GM12864 (cell line): ENCODE results near the gene CYLD.

Experiments used
- DNase-seq: peaks from one replicate; pipeline ENCODE4 v3.0.0-alpha.2; 2011; ENCODE audit warnings: low read depth
- H3K4me3 ChIP-seq: 2 replicates; pipeline ENCODE4 v1.5.1; 2011; ENCODE audit warnings: mild to moderate bottlenecking, low read depth, low read length, control low read depth
- TF ChIP-seq, protein P1 (sequence below): IDR thresholded peaks from 2 replicates; pipeline ENCODE4 v1.5.1; 2011; ENCODE audit warnings: low read depth, mild to moderate bottlenecking, moderate library complexity, low read length, control low read depth, inconsistent platforms; ENCODE audit errors: missing control alignments

CYLD gene

DNA sequence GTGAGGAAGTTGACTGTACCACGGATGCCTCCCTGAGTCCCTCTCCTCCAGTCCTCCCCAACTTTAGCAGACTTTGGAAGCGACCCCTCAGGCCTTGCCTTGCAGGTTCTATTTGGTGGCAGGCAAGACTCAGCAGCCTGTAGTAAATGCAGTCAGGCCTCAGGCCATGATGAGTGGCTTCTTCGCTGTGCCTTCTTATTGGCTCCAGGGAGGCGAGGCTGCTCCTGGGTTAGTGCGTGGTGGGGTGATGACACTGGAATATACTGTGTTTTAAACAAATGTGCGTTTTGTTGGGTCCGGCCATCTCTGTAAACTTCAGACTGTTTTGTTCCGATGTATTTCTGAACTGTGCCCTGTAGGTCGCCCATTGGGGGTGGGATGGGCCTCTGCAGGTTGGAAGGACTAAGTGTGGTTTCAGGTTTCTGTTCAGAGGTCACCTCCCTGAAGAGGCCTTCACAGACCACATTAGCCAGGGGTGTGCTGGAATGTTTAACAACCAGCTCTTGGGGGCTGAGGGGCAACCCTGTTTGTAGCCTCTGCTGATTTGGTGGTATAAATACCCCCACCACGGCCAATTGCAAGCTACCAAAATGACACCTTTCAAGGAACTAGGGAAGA lies 62.5 kb downstream of the CYLD start:
- DNase-seq: no peak
- TF ChIP-seq, protein P1, sequence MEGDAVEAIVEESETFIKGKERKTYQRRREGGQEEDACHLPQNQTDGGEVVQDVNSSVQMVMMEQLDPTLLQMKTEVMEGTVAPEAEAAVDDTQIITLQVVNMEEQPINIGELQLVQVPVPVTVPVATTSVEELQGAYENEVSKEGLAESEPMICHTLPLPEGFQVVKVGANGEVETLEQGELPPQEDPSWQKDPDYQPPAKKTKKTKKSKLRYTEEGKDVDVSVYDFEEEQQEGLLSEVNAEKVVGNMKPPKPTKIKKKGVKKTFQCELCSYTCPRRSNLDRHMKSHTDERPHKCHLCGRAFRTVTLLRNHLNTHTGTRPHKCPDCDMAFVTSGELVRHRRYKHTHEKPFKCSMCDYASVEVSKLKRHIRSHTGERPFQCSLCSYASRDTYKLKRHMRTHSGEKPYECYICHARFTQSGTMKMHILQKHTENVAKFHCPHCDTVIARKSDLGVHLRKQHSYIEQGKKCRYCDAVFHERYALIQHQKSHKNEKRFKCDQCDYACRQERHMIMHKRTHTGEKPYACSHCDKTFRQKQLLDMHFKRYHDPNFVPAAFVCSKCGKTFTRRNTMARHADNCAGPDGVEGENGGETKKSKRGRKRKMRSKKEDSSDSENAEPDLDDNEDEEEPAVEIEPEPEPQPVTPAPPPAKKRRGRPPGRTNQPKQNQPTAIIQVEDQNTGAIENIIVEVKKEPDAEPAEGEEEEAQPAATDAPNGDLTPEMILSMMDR: no peak

DNA sequence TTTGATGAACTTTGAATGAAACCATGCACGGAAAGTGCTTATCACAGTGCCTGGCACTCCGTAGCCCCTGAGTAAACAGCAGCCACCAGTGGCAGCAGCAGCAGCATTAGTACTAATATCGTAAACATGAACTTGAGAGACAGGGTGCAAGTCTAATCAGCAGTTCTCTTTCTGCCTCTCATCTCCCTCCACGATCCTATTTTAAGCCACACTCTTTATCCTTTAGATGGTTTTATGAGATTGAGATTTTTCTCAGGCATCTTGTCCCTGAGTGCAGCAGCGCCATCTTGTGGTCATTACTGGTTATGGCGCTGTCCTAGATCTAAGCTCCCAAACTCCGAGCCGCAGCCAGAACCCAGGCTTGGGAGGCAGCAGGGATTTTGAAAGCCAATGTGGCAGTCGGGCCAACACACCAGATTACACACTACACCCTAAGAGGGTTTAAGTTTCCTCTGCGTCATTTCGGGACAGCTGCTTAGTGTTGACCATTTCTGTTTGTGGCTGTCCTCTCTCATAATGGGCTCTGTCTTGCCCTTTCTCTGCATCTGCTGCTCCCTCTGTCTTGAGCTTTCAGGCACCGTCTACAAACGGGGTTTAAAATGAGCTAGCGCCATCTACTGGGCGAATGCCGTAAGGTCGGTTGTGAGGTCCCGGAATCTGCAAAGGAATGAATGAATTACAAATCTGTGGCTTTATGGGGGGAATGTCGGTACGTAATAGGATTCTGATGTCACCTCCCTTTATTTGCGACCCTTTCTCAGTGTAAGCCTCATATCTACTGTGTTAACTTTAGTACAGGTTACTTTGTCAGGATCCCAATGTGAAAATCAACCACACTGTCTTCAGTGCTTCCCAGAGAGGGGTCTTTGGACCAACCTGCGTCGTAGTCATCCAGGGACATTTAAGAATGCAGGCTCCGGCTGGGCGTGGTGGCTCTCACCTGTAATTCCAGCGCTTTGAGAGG lies 64.5 kb downstream of the CYLD start:
- TF ChIP-seq, protein P1: peak; percentile 85
- peak overlapping the region; percentile 20 for H3K4me3 ChIP-seq

More for the DNA sequence above, 62.5 kb downstream of the CYLD start:
- no peak overlapping the region for H3K4me3 ChIP-seq

DNA sequence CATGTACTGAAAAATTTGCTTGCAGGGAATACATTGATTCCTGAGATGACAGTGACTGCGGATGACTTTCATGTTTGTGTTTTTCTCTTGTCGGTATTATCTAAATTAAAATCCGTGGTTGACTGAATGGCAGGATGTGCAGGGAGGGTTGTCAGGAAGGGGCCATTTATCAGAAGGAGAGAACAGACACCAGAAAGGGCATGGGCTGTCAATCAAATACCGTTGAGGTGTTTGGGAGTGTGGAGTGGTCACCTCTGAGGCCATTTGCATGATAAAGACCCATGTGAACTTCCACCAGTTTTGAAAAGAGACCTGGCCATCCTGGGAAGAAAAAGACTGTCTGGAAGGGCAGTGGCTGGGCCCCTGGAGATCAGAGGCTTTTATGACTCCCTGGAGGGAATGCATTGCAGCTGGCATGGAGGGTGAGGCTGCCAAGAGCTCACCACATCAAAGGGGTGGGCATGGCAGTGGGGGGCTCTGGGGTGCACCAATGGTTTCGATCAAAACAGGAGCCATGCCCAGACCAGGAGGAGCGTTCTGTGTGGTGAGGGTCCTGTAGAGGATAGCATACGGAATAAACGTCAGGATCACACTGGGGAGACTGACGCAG lies 67.1 kb downstream of the CYLD start:
- TF ChIP-seq, protein P1: no peak
- no peak overlapping the region for H3K4me3 ChIP-seq
- DNase-seq: no peak

More for the DNA sequence above, 64.5 kb downstream of the CYLD start:
- peak; percentile 64 for DNase-seq

DNA sequence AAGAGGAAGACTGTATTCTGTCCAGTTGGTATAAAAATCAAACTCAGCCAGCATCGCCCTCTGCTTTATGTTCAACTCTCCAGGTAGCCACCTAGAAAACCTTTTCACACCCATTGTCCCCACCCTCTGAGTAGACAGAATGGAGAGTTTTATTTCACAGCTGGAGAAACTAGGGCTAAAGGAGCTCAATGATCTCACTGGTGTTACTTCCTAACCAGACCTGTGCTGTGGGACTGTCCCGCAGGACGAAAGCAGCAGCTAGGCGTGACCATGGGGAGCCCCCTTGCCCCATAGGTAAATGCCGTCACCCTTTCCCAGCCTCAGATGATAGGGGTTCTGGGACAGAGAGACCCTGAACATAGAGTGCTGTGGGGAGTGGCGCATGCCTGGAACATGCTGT lies 67.7 kb downstream of the CYLD start:
- H3K4me3 ChIP-seq: no peak overlapping the region
- no peak for DNase-seq
- TF ChIP-seq, protein P1: no peak

DNA sequence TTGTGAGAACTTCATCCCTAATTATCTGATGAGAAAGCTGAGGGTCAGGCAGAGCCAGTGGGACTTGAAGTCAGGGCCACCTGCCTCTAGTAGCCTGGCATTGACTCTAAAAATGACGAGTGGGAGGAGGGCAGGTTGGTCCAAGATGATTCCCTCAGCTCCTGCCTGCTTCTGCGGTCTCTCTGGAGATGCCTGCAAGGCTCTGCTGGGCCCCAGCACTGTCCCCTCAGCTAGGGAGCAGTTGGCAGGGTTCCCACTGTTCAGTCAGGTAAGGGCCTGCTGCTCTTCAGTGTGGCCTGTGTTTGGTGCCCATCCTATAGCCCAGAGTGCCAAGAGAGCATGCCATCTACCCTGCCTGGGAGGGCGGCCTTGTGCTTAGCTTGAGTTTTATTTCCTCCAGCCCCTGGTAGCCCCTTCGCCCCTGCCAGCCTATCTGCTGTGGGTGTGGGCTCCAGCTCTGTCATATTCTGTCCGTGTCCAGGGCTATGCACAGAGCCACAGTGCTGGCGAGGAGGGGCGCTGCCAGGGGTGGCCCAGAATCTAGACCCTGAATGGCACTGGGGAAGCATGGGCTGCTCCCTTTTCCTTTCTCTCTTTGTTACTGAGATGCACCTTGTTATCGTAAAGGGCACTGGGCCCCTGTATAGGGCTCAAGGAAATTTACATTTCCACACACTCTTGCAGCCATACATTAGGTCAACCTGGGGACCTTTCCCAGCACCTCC lies 68.5 kb downstream of the CYLD start:
- H3K4me3 ChIP-seq: no peak overlapping the region
- TF ChIP-seq, protein P1: no peak
- DNase-seq: no peak

DNA sequence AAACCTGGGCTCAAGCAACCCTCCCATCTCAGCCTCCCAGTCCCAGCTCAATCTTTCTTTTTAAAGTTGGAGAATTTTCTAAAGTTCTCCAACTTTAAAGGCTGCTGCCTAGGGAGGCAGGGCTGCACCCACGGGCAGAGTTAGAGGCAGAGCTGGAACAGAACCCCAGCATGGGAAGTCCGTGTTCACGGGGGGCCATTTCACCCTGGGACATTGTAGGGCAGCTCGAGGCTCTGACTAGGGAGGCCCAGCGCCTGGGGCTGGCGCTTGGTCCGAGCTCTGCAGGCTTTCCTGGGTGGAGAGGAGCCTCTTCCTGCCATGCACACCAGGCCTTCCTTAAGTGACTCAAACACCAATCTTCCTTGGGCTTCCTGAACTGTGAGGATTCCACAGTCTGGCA lies 70.2 kb downstream of the CYLD start:
- TF ChIP-seq, protein P1: no peak
- no peak for DNase-seq
- no peak overlapping the region for H3K4me3 ChIP-seq
